NCI-H2227 treated with DMSO at 0.1 percent for 48 hours (cell line): ENCODE data around the gene ABCA5.

Experiments used
- DNase-seq: peaks from one replicate; lab custom pipeline; 2025; lab: John Stamatoyannopoulos, UW

Gene ABCA5

GRCh38 chr17:69327060-69327831 is at the start of gene ABCA5:
Gene ABCA5, minus strand, starts transcription at chr17:69327133. Its CDS starts 12,718 bp downstream, at chr17:69314415.
- DNase-seq = peak; percentile 91

- DNase-seq = no peak
Measured at GRCh38 chr17:69375229-69375628, 48.3 kb upstream of the ABCA5 start.

GRCh38 chr17:69373069-69373468 is 46.1 kb upstream of the ABCA5 start:
- DNase-seq = no peak

- DNase-seq = no peak
Measured at GRCh38 chr17:69367298-69367697, 40.4 kb upstream of the ABCA5 start.

- DNase-seq = no peak
Measured at GRCh38 chr17:69363488-69364210, 36.7 kb upstream of the ABCA5 start.

- DNase-seq = no peak
Measured at GRCh38 chr17:69361156-69361555, 34.2 kb upstream of the ABCA5 start.

GRCh38 chr17:69358688-69359596 is 32.0 kb upstream of the ABCA5 start:
- DNase-seq = no peak

GRCh38 chr17:69357701-69358100 is 30.8 kb upstream of the ABCA5 start:
- DNase-seq = no peak

- no peak for DNase-seq
Measured at GRCh38 chr17:69356625-69357024, 29.7 kb upstream of the ABCA5 start.

GRCh38 chr17:69350911-69351310 is 24.0 kb upstream of the ABCA5 start:
- DNase-seq = no peak

- no peak for DNase-seq
Measured at GRCh38 chr17:69348429-69348828, 21.5 kb upstream of the ABCA5 start.

GRCh38 chr17:69346766-69347165 is 19.8 kb upstream of the ABCA5 start:
- DNase-seq = no peak

- no peak for DNase-seq
Measured at GRCh38 chr17:69344939-69345338, 18.0 kb upstream of the ABCA5 start.

- no peak for DNase-seq
Measured at GRCh38 chr17:69342896-69343644, 16.1 kb upstream of the ABCA5 start.

GRCh38 chr17:69339937-69340336 is 13.0 kb upstream of the ABCA5 start:
- DNase-seq = no peak

GRCh38 chr17:69336996-69337395 is 10.1 kb upstream of the ABCA5 start:
- DNase-seq = no peak

GRCh38 chr17:69336580-69336979 is 9.6 kb upstream of the ABCA5 start:
- DNase-seq = no peak

GRCh38 chr17:69335058-69335457 is 8.1 kb upstream of the ABCA5 start:
- no peak for DNase-seq

- DNase-seq = no peak
Measured at GRCh38 chr17:69333561-69333960, 6.6 kb upstream of the ABCA5 start.

- DNase-seq = no peak
Measured at GRCh38 chr17:69331756-69332155, 4.8 kb upstream of the ABCA5 start.

GRCh38 chr17:69326377-69327059 is 415 bp downstream of the ABCA5 start:
- DNase-seq = no peak
